Pulmonary artery endothelial cell (primary cell): ENCODE measurements around the gene SH3RF1. TPM values are rescaled to one million over a fixed set of nuclear protein-coding genes. Genes with fewer than 3 reads are reported as not detected.
A peak's percentile ranks its signal among the peaks of the same experiment; 100 is the strongest.

Source experiments
- DNase-seq: peaks from one replicate; pipeline ENCODE4 v3.0.0-alpha.2; 2011; ENCODE audit warnings: low read depth, low spot score
- total RNA-seq: library from RNA; depleted of rRNA; stranded (reverse); fragments of >200 nt; gene quantifications from 2 replicates; pipeline ENCODE4 v1.2.3, GENCODE V29; 2014

Gene SH3RF1
- total RNA-seq, 1 donor from 2014 or later, result 18.4 TPM

DNA sequence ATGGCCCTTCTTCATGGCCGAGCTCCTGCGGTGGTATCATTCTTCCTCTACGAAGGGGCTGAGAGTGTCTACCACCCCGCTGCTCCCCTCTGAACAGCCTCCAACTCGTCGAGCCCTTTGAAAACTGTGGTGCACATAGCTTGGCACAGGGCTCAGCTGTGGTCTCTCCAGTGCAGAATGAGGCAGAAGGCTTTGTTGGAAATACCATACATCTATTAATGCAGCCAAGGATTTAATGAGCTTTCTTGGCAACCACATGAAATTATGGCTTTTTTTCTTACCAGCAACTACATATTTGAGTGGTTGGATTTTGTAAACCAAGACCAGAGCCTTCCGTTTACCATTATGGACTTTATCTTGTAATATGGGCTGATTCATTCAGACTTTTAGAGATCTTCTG is 199.0 kb downstream of the SH3RF1 start:
- DNase-seq, result no peak

DNA sequence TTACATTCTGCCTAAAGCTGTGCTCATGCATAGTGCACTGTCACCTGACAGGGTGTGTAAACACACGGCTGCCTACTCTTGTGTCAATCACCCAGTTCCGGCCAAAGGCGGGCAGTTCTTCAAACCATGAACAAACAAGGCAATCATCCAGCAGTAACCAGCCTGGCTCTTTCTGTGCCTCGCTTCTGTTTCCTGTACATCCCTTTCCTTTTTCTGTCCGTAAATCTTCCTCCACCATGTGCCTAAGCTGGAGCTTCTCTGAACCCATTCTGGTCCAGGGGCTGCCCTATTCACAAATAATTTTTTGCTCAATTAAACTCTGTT is 199.9 kb downstream of the SH3RF1 start:
- no peak for DNase-seq

DNA sequence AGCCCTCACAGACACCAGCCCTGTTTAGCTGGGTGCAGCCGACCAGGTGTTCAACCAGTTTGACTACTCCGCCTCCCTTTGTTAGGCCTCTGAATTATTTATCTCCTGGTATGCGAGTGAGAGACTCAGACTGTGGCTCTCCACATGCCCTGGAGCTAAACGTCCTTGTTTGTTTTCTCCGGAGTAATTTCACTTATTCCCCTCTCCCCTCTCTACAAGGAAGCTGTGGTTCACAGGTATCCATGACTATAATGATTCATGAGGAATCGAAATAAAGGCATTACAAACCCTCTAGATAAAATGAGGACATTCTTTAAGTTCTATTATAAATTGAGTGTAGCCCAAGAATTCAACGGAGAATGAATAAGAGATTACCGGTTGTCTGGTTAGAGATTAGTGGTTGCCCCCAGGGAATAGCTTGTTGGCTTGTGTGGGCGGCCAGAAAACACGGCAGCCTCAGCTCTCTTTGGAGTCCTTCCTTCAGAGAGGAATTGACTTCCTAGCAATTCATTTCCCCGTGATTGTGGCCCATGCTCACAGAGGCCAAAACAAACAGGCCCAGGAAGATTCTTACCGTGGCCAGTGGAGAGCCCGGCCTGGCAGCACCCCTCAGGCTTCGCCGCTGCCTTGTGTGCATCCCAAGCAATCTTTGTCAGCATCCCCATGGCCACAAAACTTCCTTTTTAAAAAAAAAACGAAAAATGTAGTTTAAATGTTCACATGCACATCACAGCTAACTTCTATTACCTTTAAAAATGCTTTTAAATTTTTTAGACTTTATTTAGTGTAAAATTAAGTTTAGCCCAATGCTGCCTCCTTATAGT is 200.5 kb downstream of the SH3RF1 start:
- DNase-seq, result no peak

DNA sequence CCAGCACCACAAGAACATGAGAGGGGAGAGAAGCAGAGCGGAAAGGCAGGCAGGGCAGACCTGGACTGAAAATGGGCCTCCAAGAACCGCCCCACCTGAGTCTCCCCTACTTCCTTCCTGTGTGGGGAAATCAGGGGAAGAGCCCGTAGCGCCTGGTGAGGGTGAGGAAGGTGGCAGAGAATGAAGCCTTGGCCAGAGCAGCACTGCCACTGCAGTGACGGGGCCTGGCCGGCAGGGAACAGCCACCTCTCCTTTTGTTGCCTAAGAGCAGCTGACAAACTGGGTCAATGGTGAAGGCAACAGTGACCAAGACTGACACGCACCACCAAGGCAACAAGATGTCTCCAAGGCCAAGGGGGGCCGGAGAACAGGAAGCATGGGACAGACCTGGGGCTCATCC is 202.3 kb downstream of the SH3RF1 start:
- no peak for DNase-seq

DNA sequence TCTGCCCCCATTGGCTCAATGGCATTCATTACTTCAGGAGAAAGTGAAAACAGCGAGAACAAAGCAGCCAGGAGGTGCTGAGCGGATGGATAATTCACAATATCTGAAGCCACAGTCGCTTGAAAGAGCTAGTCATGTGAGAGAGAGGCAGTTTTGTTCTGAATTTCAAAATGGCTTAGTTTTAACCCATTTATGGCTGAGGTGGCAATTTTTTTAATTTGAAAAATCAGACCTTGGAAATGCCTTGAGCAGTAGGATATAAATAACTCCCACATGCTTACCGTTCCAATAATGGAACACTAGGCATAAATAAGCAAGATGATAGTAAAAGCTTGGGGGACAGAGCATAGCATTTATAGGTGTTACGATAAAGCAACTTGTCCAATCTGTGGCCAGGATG is 203.8 kb downstream of the SH3RF1 start:
- no peak for DNase-seq

DNA sequence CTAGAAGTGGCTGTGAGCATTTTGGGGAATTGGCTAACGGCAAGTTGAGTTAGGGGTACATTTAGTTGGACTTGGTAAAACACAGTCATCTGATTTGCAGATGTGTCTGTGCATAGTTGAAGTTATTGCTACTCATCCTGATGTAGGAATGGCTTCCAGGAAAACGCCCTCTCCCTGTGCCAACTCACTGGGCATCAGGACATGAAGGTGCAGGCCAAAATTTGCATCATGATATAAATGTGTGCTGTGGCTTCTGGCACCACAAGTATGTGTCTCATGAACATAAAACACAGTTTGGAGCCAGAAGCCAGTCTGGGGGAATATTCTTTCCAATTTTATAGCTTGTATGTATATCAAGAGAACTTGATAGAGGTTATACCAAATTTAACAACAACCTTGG is 206.5 kb downstream of the SH3RF1 start:
- DNase-seq, result no peak

DNA sequence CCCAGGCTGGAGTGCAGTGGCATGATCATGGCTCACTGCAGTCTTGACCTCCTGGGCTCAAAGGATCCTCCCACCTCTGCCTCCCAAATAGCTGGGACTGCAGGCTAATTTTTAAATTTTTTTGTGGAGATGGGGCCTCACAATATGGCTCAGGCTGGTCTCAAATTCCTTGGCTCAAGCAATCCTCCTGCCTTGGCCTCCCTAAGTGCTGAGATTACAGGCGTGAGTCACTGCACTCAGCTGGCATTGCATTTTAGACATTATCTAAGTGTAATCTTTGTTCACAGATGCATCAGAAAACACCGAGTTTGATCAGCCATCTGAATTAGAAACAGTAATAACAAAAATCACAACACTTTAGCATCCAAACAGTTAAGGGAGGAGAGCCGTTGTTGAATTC is 207.3 kb downstream of the SH3RF1 start:
- DNase-seq, result no peak

DNA sequence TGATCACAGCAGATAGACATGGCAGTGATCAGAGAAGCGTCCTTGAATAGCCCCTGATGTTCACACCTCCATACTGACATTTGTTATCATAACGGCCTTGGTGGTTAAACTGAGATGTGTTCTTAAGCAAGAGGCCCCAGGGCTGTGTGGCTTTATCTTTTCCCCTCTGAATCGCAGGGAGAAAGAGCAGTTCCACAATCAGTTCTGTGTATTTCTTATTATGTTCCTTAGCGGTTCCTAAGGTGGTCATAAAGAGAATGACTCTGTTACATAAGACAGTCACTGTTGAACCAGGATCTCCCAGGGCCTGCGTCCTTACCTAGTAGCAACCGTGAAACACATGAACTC is 207.9 kb downstream of the SH3RF1 start:
- no peak for DNase-seq

DNA sequence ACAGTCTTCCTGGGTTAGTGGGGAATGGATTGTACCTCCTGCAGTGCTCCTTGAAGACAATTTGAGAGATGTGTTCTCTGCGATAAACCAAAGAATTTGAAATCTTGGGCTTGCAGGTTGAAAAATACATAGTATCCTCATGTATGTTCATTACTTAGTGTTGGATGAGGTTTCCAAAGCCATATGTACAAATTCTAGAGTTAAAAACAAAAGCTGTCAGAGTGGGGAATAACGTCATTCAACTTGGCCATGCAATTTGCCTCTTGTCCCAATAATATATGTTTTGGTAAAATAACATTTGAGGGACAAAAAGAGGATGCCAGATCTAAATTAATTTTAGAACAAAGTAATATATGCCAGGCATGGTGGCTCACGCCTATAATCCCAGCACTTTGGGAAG is 209.4 kb downstream of the SH3RF1 start:
- no peak for DNase-seq

DNA sequence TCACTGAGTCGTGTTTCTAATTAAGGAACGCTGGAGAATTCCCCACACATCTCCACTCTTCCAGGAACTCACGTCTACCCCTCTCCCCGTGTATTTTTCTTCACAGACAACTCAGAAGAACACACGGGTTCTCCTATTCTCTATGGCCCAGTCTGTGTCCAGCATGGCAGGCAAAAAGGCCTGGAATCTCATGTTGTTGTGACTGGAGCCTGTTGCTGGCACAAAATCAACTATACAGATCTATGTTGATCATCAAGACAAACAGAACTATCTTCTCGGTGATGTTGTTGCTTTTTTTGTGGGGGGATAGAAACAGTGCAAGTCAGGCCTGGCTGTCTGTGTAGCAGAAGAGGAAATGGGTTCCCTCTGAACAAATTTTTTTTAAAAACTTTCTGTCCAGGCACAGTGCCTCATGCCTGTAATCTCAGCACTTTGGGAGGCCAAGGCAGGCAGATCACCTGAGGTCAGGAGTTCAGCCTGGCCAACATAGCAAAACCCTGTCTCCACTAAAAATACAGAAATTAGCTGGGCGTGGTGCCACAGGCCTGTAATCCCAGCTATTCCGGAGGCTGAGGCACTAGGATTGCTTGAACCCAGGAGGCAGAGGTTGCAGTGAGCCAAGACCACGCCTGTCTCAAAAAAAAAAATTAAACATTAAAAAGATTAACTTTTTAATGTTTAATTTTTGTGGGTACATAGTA is 210.2 kb downstream of the SH3RF1 start:
- DNase-seq, result no peak

DNA sequence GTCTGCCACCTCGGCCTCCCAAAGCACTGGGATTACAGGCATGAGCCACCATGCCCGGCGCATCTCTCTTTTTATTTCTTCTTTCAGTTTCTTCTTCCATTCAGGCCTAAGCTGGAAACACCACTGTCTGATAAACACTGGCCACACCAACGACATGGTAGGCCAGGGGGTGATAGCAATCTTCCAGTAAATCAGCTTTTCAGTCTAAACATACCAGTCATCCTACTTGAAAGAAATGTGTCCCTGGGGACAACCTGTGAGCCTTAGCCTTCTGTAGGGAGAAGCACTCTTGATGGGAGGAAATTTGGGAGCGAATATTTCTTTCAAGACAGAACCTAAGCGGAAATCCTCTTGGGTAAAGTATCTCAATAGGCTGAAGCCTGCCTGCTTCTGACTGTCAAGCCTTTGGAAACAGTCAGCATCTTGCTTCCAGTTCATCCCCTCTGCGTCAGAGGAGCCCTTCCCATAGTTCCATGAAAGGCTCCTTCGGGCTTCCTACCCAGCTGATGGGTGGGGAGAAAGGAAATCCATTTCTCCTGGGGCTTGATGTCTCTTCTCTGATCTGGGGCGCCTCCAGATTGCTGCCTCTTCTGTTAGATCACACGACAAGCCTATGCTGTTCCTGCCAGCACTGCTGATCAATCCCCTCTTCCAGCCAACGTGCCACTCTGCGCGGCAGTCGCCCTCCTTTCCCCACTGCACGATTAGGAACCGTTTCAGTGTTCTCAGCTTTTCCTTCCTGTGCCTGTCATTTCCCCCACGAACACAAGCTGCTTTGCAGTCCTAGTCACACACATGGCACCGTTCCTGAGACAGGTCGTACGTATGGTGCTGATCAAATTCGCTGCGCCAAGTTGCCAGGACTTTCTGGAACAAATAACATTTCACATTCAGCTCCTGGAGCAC is 211.2 kb downstream of the SH3RF1 start:
- DNase-seq, result no peak

DNA sequence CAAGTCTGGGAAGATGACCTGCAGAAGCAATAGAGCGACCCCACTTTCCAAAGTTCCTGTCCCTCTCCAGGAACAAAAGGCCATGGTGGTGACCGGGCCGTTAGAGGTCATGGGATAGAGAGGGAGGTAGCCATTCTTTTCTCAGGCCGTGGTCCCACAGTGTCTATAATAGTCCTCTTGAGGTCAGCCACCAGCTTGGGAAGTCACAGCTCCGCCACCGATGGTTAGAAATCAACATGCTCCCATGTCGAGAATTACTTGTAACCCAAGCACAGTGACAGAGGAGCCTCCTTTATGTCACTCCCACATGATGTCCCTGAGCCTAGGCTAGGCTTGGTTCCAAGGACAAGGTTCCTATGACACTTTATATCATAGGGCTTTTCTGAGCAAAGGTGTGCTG is 212.4 kb downstream of the SH3RF1 start:
- DNase-seq, result no peak

DNA sequence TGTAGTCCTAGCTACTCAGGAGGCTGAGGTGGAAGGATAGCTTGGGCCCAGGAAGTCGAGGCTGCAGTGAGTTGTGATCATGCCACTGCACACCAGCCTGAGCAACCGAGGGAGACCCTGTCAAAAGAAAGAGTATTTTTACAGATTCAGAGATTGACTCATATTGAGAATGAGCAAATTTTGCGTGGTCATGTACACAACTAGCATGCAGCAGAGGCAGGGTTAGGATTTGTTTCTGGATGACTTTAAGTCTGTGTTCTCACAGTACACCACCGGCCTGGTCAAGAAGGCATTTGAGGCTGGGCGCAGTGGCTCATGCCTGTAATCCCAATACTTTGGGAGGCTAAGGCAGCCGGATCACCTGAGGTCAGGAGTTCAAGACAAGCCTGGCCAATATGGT is 215.9 kb downstream of the SH3RF1 start:
- DNase-seq, result no peak

DNA sequence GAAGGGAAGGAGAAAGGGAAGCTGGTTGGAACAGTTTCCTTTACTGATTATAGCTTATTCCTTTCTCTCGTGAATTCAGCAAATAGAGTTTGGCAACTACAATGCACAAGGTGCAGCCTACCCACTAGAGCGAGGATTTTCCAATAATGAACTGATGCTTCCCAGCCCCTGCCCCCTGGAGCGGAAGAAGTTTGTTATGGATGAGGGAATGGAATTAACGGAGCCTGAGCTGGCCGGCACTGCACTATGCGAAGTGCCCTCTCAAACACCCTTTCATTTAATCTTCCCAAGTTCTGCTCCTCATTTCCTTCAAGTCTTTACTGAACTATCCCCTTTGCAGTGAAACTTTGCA is 218.2 kb downstream of the SH3RF1 start:
- no peak for DNase-seq

DNA sequence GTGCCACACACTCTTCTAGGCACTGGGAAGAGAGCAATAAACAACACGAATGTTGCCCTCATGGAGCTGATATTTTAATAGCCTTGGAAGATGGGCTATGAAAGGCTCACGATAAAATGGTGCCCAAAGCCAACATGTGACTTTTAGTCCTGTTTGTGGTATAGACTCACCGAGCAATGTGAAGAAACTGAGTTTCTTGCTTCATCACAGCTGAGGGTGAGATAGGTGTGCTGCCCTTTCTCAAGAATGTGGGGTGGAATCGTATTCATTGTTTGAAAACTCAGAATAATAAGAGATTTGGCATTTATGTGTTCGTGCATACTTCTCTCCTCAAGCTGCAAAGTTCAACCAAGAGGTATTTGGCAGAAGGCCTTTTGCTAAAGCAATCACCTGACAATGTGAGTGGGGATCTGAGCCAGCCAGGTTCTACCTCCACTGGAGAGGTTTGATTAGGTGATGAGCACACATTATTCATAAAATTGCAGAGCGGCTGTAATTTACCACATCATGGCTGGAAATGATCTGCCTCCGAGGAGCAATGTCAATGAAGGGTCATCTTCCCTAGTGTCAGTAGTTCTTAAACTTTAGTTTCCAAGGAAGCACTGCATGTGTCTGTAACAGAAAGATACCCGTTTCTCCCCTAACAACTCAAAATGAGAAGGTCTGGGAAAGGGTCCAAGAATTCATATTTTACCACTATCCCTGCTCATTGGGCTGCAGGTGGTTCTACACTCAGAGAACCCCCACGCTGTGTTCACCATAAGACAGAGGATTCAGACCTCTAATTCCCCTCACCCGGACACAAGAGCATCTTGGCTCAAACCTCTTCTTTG is 218.8 kb downstream of the SH3RF1 start:
- DNase-seq, result no peak

DNA sequence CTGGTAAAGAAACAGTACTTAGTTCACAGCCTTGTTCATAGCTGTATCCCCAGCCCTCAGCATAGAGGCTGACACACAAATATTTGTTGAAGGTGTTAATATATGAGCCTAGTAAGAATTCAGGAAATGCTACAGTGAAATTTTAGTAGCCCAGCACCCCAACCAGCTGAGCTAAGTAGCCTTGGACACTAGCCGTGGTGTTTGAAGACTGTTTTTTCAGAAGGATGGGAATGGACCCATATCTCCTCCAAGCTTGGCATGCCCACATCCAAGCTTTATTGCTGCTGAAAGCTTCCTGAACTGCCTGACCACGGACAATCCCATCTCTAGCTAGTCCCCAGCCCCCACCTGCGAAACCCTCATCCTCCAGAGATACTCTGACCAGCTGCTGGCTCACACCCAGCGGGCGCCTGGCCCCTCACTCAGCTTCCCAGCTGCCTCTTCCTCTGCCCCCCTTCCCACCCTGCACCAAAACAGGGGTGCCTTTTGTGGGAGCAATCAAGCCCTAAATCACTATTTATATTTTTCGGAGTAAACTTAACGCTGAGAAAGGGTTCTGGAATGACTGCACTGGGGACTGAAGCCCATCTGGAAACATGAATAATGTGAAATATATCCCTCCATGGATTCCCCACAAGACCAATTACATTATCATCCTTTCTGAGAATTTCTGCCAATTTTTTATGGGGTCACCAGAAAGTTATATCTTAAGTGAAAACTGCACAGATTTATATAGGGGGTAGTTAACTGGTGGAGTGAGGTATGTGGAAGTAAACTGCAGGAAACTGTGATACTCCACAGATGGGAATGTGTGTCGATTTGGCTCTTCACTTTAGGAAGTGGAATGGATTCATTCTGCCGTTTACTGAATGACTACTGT is 219.6 kb downstream of the SH3RF1 start:
- no peak for DNase-seq

DNA sequence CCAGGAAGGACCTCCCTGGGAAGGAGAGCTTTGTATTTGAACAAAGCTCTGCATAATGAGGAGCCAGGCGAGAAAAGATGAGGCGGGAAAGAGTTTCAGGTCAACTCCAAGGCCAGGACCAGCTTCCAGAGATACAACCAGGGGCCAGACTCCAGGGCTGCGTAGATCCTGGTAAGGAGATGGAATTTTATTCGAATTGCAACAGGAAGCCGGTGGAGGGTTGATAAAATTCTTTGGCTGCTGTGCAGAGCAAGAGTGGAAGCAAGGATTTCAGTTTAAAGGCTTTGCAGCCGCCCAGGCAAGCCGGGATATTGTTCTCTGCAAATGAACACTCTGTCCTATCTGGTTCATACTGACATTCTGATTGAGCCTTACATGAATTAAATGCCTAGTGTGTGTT is 220.5 kb downstream of the SH3RF1 start:
- DNase-seq, result peak; percentile 73

DNA sequence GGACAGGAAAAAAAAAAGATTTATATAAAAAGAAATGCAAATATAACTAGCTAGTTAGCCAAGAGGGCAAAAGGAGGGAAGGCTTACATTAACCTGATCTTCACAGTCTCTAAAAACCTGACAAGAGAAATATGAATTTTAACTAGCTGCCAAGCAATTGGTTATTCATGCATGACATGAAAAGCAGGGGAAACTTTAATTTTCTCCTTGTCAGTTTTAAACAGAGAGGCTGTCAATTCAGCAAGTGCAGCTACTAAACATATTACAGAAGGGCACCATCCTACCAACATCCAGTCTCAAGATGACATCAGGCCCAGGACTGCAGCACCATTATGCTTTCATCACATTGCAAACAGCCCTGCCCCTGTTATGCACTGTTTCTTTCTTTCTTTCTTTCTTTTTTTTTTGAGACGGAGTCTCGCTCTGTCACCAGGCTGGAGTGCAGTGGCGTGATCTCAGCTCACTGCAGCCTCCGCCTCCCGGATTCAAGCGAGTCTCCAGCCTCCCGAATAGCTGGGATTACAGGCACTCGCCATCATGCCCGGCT is 221.8 kb downstream of the SH3RF1 start:
- no peak for DNase-seq

DNA sequence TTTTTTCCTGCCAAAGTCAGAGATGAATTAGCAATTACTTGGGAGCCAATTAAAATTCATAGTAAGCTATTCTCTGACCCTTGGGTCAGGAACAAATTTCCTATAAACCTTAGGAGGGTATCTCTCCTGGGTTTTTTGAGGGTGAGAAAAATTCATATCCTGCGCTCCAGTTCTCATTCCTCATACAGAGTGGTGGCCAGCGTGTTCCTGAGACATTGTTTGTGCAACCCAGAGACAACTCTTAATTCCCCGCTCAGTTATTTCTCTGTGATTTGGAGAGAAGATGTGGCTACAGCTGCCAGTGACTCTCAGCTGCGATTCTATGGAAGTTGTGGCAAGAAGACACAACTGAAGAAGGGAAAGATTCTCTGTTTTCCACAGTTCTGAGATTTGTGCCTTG is 222.8 kb downstream of the SH3RF1 start:
- no peak for DNase-seq

DNA sequence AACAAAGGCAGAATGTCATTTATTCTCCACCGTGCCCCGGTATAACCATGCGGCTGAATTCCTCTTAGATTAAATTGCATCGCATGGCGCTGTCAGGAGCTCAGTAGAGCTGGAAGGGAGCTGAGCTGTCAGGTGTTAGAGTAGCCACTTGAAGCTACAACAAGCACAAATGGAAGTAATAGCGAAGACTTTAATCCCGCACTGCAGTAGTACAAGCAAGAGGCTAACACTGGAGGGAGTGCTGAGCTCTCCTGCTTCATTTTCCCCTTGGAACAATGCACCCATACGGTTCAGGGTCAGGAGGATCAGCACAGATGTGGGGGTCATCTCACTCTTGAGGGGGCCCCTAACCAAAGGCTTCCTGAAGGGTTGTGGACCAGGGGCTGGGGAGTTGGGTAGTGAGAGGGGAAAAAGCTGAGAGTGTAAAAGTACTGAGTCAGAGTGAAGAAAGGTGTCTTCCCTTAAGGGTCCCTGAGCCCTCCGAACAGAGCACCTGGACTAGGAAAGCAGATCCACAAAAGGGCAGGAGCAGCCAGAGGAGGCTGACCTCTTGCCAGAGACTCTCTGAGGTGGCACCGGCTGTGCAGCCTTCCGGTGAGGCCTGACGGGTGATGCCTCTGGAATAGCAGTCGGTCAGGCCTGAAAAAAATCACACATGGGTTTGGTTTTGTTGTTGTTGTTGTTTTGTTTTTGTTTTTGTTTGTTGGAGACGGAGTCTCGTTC is 224.7 kb downstream of the SH3RF1 start:
- DNase-seq, result no peak
